ENCODE results near the gene GRK5.

GRK5 gene

GRCh38 chr10:119428789-119429188, 221.4 kb downstream of the GRK5 start:
- no peaks in the 10 kb centered on the region for H3K9me3 ChIP-seq (replicated peaks; ENCODE audit: insufficient read depth, low read length)
- no peak overlapping the region for H3K27ac ChIP-seq (ENCODE audit: low read length)
- H3K4me3 ChIP-seq (ENCODE audit: low read length) = no peak overlapping the region
- no peak overlapping the region for H3K9ac ChIP-seq (ENCODE audit: low read length)
- no peaks in the 10 kb centered on the region for H3K9me2 ChIP-seq (replicated peaks; ENCODE audit: insufficient read depth, low read length)
- H3K4me2 ChIP-seq (ENCODE audit: low read depth, low read length) = no peak overlapping the region
- no peak overlapping the region for H2AFZ ChIP-seq (ENCODE audit: low read length)
- no peaks in the 10 kb centered on the region for H3F3A ChIP-seq (ENCODE audit: insufficient read depth, low read length)
- no peak for TF ChIP-seq EZH2phosphoT487 (IDR thresholded peaks at IDR 0.05; ENCODE audit: low read length)
- TF ChIP-seq EZH2 (optimal IDR thresholded peaks at IDR 0.05; ENCODE audit: low read depth, low read length) = no peak
- TF ChIP-seq, protein P1, sequence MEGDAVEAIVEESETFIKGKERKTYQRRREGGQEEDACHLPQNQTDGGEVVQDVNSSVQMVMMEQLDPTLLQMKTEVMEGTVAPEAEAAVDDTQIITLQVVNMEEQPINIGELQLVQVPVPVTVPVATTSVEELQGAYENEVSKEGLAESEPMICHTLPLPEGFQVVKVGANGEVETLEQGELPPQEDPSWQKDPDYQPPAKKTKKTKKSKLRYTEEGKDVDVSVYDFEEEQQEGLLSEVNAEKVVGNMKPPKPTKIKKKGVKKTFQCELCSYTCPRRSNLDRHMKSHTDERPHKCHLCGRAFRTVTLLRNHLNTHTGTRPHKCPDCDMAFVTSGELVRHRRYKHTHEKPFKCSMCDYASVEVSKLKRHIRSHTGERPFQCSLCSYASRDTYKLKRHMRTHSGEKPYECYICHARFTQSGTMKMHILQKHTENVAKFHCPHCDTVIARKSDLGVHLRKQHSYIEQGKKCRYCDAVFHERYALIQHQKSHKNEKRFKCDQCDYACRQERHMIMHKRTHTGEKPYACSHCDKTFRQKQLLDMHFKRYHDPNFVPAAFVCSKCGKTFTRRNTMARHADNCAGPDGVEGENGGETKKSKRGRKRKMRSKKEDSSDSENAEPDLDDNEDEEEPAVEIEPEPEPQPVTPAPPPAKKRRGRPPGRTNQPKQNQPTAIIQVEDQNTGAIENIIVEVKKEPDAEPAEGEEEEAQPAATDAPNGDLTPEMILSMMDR (IDR thresholded peaks at IDR 0.05; ENCODE audit: low read length) = no peak
- H3K27me3 ChIP-seq (replicated peaks; ENCODE audit: insufficient read depth, low read length) = no peaks in the 10 kb centered on the region
- no peaks in the 10 kb centered on the region for H3K79me2 ChIP-seq (ENCODE audit: low read length)
- H4K20me1 ChIP-seq (ENCODE audit: insufficient read depth, low read length) = no peaks in the 10 kb centered on the region
- peaks cover 4% of the 10 kb centered on the region; the same call in 1 of the 2 replicates for H3K36me3 ChIP-seq (replicated peaks; ENCODE audit: insufficient read depth, low read length)
- H3K4me1 ChIP-seq (ENCODE audit: low read length) = no peaks in the 10 kb centered on the region
- DNase-seq = no peak

DNA sequence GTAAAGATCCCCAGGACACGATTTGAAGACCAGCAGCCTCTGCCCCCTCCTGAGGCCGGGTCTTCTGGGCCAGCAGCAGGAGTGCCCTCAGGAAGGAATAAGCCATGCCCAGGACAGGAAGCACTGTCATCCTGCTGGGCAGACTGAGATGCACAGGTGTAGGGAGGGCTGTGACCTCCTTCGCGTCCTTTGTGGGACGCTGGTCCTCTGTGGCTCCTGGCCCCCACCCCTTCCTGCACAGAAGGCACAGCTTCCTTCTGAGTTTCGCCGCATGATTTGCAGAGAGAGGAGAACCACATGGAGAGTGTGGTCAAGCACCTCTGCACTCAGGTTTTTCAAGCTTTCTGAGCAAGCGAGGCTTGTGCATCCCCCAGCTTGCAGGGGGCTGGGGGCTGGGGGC, 222.4 kb downstream of the GRK5 start:
- H3K4me3 ChIP-seq (ENCODE audit: low read length) = no peak overlapping the region
- no peaks in the 10 kb centered on the region for H3K27me3 ChIP-seq (replicated peaks; ENCODE audit: insufficient read depth, low read length)
- peaks cover 4% of the 10 kb centered on the region; the same call in 1 of the 2 replicates for H3K36me3 ChIP-seq (replicated peaks; ENCODE audit: insufficient read depth, low read length)
- DNase-seq = no peak
- H3K9me3 ChIP-seq (replicated peaks; ENCODE audit: insufficient read depth, low read length) = no peaks in the 10 kb centered on the region
- TF ChIP-seq EZH2phosphoT487 (IDR thresholded peaks at IDR 0.05; ENCODE audit: low read length) (no peak), EZH2 (optimal IDR thresholded peaks at IDR 0.05; ENCODE audit: low read depth, low read length) (no peak)
- TF ChIP-seq, protein P1 (IDR thresholded peaks at IDR 0.05; ENCODE audit: low read length) = no peak
- H3F3A ChIP-seq (ENCODE audit: insufficient read depth, low read length) = no peaks in the 10 kb centered on the region
- no peaks in the 10 kb centered on the region for H3K9me2 ChIP-seq (replicated peaks; ENCODE audit: insufficient read depth, low read length)
- H3K9ac ChIP-seq (ENCODE audit: low read length) = no peak overlapping the region
- no peaks in the 10 kb centered on the region for H4K20me1 ChIP-seq (ENCODE audit: insufficient read depth, low read length)
- no peak overlapping the region for H2AFZ ChIP-seq (ENCODE audit: low read length)
- no peaks in the 10 kb centered on the region for H3K79me2 ChIP-seq (ENCODE audit: low read length)
- no peak overlapping the region for H3K27ac ChIP-seq (ENCODE audit: low read length)
- H3K4me1 ChIP-seq (ENCODE audit: low read length) = no peaks in the 10 kb centered on the region
- H3K4me2 ChIP-seq (ENCODE audit: low read depth, low read length) = no peak overlapping the region

DNA sequence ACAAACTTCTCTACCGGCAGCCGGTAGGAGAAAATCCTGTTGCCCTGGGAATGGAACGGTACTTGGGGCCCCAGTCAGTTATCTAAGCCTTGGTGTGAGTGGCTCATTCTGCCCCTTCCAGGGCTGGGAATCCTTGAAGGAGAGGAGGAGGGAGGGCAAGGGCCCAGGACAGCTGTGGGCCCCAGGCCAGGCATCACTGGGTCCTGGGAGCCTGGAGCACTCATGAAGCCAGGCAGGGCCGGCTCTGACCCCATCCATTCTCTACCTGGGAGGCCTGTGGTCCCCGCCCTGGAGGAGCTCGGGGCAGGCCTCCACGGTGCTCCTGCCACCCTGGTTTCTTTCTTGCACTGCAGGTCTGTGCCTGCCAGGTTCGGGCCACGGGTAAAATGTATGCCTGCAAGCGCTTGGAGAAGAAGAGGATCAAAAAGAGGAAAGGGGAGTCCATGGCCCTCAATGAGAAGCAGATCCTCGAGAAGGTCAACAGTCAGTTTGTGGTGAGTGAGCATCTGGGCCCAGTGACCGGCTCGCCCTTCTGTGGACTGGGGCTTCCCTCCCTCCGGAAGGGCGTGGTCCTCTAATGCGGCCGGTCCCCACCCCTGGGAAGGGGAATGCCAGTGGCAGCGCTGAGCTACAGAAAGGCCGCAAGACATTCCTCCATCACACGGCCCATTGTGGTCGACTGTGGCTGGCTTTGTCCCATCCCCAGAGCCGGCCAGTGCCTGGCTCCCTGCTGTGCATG, 223.8 kb downstream of the GRK5 start:
- no peak overlapping the region for H3K9ac ChIP-seq (ENCODE audit: low read length)
- H3K27ac ChIP-seq (ENCODE audit: low read length) = no peak overlapping the region
- DNase-seq = no peak
- H3F3A ChIP-seq (ENCODE audit: insufficient read depth, low read length) = no peaks in the 10 kb centered on the region
- H2AFZ ChIP-seq (ENCODE audit: low read length) = no peak overlapping the region
- no peak overlapping the region for H3K4me3 ChIP-seq (ENCODE audit: low read length)
- H3K79me2 ChIP-seq (ENCODE audit: low read length) = no peaks in the 10 kb centered on the region
- no peaks in the 10 kb centered on the region for H4K20me1 ChIP-seq (ENCODE audit: insufficient read depth, low read length)
- no peak for TF ChIP-seq EZH2phosphoT487 (IDR thresholded peaks at IDR 0.05; ENCODE audit: low read length)
- no peak for TF ChIP-seq EZH2 (optimal IDR thresholded peaks at IDR 0.05; ENCODE audit: low read depth, low read length)
- TF ChIP-seq, protein P1 (IDR thresholded peaks at IDR 0.05; ENCODE audit: low read length) = no peak
- H3K36me3 ChIP-seq (replicated peaks; ENCODE audit: insufficient read depth, low read length) = peaks cover 4% of the 10 kb centered on the region; the same call in 1 of the 2 replicates
- no peak overlapping the region for H3K4me2 ChIP-seq (ENCODE audit: low read depth, low read length)
- no peaks in the 10 kb centered on the region for H3K27me3 ChIP-seq (replicated peaks; ENCODE audit: insufficient read depth, low read length)
- no peaks in the 10 kb centered on the region for H3K9me3 ChIP-seq (replicated peaks; ENCODE audit: insufficient read depth, low read length)
- H3K4me1 ChIP-seq (ENCODE audit: low read length) = no peaks in the 10 kb centered on the region
- H3K9me2 ChIP-seq (replicated peaks; ENCODE audit: insufficient read depth, low read length) = no peaks in the 10 kb centered on the region

Data from MM.1S (cell line).